GM13976 (cell line): ENCODE measurements around the gene ARID4B.

Source experiments
- DNase-seq: peaks from one replicate; pipeline ENCODE4 v3.0.0; 2012; ENCODE audit warnings: low spot score
- CTCF ChIP-seq: IDR thresholded peaks from 2 replicates; pipeline ENCODE4 v1.5.1; 2012; ENCODE audit warnings: borderline replicate concordance, mild to moderate bottlenecking; ENCODE audit not compliant: insufficient read depth; ENCODE audit errors: extremely low read depth, missing control alignments, control extremely low read depth
- in situ Hi-C: fragments of 300-500 bp; cut with MboI; formaldehyde crosslinking; loops from one replicate; pipeline ENCODE4 v1.12.0; 2022; ENCODE audit warnings: low sequenced_read_pairs, mixed read lengths, inconsistent platforms; ENCODE audit not compliant: unreplicated experiment

The ARID4B gene

GRCh38 chr1:235320521-235321179 lies 7.3 kb downstream of the ARID4B start:
- in situ Hi-C loops = no loop called here
- DNase-seq = no peak
- no peak for TF ChIP-seq CTCF

- in situ Hi-C loops = no loop called here
- DNase-seq = no peak
- no peak for TF ChIP-seq CTCF
Measured at GRCh38 chr1:235319255-235319654, 8.7 kb downstream of the ARID4B start.

- peak; percentile 31 for DNase-seq
Measured at GRCh38 chr1:235317168-235317567, 10.8 kb downstream of the ARID4B start.

GRCh38 chr1:235315735-235316134 lies 12.2 kb downstream of the ARID4B start:
- TF ChIP-seq CTCF = no peak
- in situ Hi-C loops = no loop called here
- no peak for DNase-seq

More at GRCh38 chr1:235317168-235317567, 10.8 kb downstream of the ARID4B start:
- in situ Hi-C loops = no loop called here
- no peak for TF ChIP-seq CTCF

GRCh38 chr1:235315173-235315572 lies 12.8 kb downstream of the ARID4B start:
- no peak for DNase-seq
- in situ Hi-C loops = no loop called here
- TF ChIP-seq CTCF = no peak

- no peak for DNase-seq
- in situ Hi-C loops = no loop called here
Measured at GRCh38 chr1:235313931-235314678, 13.9 kb downstream of the ARID4B start.

More at GRCh38 chr1:235313931-235314678, 13.9 kb downstream of the ARID4B start:
- no peak for TF ChIP-seq CTCF
